Measurements from ENCODE around the gene RAP1GAP2.

The RAP1GAP2 gene

GRCh38 chr17:2961446-2961845, 165.2 kb downstream of the RAP1GAP2 start:
- Histone ChIP-seq H3K27me3 (ENCODE audit: control insufficient read depth in 2 of 2, insufficient read depth in 2 of 2, low read length in 2 of 2) (no peaks in the 10 kb centered on the region), H3K4me3 (ENCODE audit: low read length in 2 of 2) (no peak overlapping the region), H3K9ac (ENCODE audit: low read depth in 1 of 2, low read length in 2 of 2) (no peak overlapping the region), H3K27ac (ENCODE audit: low read depth in 2 of 2, low read length in 2 of 2) (no peak overlapping the region), H3K4me1 (ENCODE audit: control insufficient read depth in 2 of 2, insufficient read depth in 2 of 2, low read length in 2 of 2) (peaks cover 9 to 22% of the 10 kb centered on the region in 2 donors), H3K9me3 (ENCODE audit: control insufficient read depth in 2 of 2, low read length in 2 of 2) (no peaks in the 10 kb centered on the region), H3K36me3 (ENCODE audit: control insufficient read depth in 2 of 2, insufficient read depth in 2 of 2, low read length in 2 of 2) (peaks cover 0 to 10% of the 10 kb centered on the region in 2 donors)

GRCh38 chr17:2962236-2962635, 166.0 kb downstream of the RAP1GAP2 start:
- no peaks in the 10 kb centered on the region for H3K9me3 ChIP-seq (ENCODE audit: control insufficient read depth in 2 of 2, low read length in 2 of 2)
- peaks cover 9 to 22% of the 10 kb centered on the region in 2 donors for H3K4me1 ChIP-seq (ENCODE audit: control insufficient read depth in 2 of 2, insufficient read depth in 2 of 2, low read length in 2 of 2)
- peaks cover 1 to 10% of the 10 kb centered on the region in 2 donors for H3K36me3 ChIP-seq (ENCODE audit: control insufficient read depth in 2 of 2, insufficient read depth in 2 of 2, low read length in 2 of 2)
- no peak overlapping the region for H3K4me3 ChIP-seq (ENCODE audit: low read length in 2 of 2)
- H3K27ac ChIP-seq (ENCODE audit: low read depth in 2 of 2, low read length in 2 of 2) = no peak overlapping the region
- H3K27me3 ChIP-seq (ENCODE audit: control insufficient read depth in 2 of 2, insufficient read depth in 2 of 2, low read length in 2 of 2) = no peaks in the 10 kb centered on the region
- no peak overlapping the region for H3K9ac ChIP-seq (ENCODE audit: low read depth in 1 of 2, low read length in 2 of 2)

DNA sequence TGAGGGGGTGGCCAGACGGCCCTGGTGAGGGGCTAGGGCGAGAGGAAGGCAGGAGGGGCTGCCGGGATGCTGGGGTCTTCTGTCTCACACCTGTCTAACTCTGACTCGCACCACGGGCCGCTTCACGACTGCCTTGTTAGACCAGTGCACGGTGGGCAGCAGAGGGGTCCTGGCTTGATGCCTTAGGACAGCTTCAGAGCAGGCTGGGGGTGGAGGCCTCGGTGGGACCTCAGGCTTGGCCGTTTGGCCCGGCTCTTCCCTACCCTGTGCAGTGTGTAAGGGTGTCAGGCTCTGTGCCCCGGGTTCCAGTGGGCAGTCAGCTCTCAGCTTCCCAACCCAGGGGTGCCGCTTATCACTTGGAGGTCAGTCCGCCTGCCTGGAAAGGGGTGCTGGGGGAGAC, 166.5 kb downstream of the RAP1GAP2 start:
- Histone ChIP-seq H3K36me3 (ENCODE audit: control insufficient read depth in 2 of 2, insufficient read depth in 2 of 2, low read length in 2 of 2) (peaks cover 5 to 10% of the 10 kb centered on the region in 2 donors), H3K9ac (ENCODE audit: low read depth in 1 of 2, low read length in 2 of 2) (no peak overlapping the region), H3K4me3 (ENCODE audit: low read length in 2 of 2) (no peak overlapping the region), H3K27ac (ENCODE audit: low read depth in 2 of 2, low read length in 2 of 2) (no peak overlapping the region), H3K4me1 (ENCODE audit: control insufficient read depth in 2 of 2, insufficient read depth in 2 of 2, low read length in 2 of 2) (peaks cover 9 to 20% of the 10 kb centered on the region in 2 donors), H3K9me3 (ENCODE audit: control insufficient read depth in 2 of 2, low read length in 2 of 2) (no peaks in the 10 kb centered on the region), H3K27me3 (ENCODE audit: control insufficient read depth in 2 of 2, insufficient read depth in 2 of 2, low read length in 2 of 2) (no peaks in the 10 kb centered on the region)

DNA sequence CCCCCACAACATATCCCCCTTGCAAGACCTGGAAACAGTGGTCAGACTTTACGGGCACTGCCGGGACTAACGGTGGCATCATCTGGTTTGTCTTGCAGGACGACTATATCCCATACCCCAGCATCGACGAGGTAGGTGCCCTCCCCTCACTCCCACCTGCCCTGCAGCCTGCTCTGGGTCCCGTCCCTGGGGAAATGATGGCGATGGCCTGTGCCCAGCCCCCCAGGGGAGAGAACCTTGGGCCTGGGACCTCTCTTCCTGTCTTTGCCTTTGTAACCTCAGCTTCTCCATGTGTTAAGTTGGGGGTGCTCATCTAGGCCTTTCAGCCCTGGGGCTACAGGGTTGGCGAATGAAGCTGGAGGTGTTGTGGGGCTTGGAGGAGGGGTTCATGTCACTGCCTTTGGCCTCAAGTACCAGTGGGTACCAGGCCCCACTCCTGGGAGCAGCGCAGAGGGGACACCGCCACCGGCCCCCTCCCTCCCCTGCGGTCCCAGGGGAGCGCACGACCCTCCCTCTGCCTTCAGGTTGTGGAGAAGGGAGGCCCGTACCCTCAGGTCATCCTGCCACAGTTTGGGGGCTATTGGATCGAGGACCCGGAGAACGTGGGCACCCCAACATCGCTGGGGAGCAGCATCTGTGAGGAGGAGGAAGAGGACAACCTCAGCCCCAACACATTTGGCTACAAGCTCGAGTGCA, 167.2 kb downstream of the RAP1GAP2 start:
- no peak overlapping the region for H3K27ac ChIP-seq (ENCODE audit: low read depth in 2 of 2, low read length in 2 of 2)
- no peak overlapping the region for H3K9ac ChIP-seq (ENCODE audit: low read depth in 1 of 2, low read length in 2 of 2)
- H3K4me3 ChIP-seq (ENCODE audit: low read length in 2 of 2) = no peak overlapping the region
- no peaks in the 10 kb centered on the region for H3K27me3 ChIP-seq (ENCODE audit: control insufficient read depth in 2 of 2, insufficient read depth in 2 of 2, low read length in 2 of 2)
- H3K9me3 ChIP-seq (ENCODE audit: control insufficient read depth in 2 of 2, low read length in 2 of 2) = no peaks in the 10 kb centered on the region
- peaks cover 9 to 17% of the 10 kb centered on the region in 2 donors for H3K4me1 ChIP-seq (ENCODE audit: control insufficient read depth in 2 of 2, insufficient read depth in 2 of 2, low read length in 2 of 2)
- peaks cover 5 to 14% of the 10 kb centered on the region in 2 donors for H3K36me3 ChIP-seq (ENCODE audit: control insufficient read depth in 2 of 2, insufficient read depth in 2 of 2, low read length in 2 of 2)

- H3K36me3 ChIP-seq (ENCODE audit: control insufficient read depth in 2 of 2, insufficient read depth in 2 of 2, low read length in 2 of 2) = peaks cover 5 to 14% of the 10 kb centered on the region in 2 donors
- H3K27ac ChIP-seq (ENCODE audit: low read depth in 2 of 2, low read length in 2 of 2) = no peak overlapping the region
- no peaks in the 10 kb centered on the region for H3K9me3 ChIP-seq (ENCODE audit: control insufficient read depth in 2 of 2, low read length in 2 of 2)
- no peak overlapping the region for H3K9ac ChIP-seq (ENCODE audit: low read depth in 1 of 2, low read length in 2 of 2)
- H3K27me3 ChIP-seq (ENCODE audit: control insufficient read depth in 2 of 2, insufficient read depth in 2 of 2, low read length in 2 of 2) = no peaks in the 10 kb centered on the region
- no peak overlapping the region for H3K4me3 ChIP-seq (ENCODE audit: low read length in 2 of 2)
- peaks cover 9 to 17% of the 10 kb centered on the region in 2 donors for H3K4me1 ChIP-seq (ENCODE audit: control insufficient read depth in 2 of 2, insufficient read depth in 2 of 2, low read length in 2 of 2)
These were observed 167.8 kb downstream of the RAP1GAP2 start for GRCh38 chr17:2964028-2964356.

GRCh38 chr17:2964370-2964769, 168.1 kb downstream of the RAP1GAP2 start:
- no peaks in the 10 kb centered on the region for H3K27me3 ChIP-seq (ENCODE audit: control insufficient read depth in 2 of 2, insufficient read depth in 2 of 2, low read length in 2 of 2)
- peaks cover 5 to 14% of the 10 kb centered on the region in 2 donors for H3K36me3 ChIP-seq (ENCODE audit: control insufficient read depth in 2 of 2, insufficient read depth in 2 of 2, low read length in 2 of 2)
- no peak overlapping the region for H3K27ac ChIP-seq (ENCODE audit: low read depth in 2 of 2, low read length in 2 of 2)
- H3K4me3 ChIP-seq (ENCODE audit: low read length in 2 of 2) = no peak overlapping the region
- H3K9me3 ChIP-seq (ENCODE audit: control insufficient read depth in 2 of 2, low read length in 2 of 2) = no peaks in the 10 kb centered on the region
- H3K9ac ChIP-seq (ENCODE audit: low read depth in 1 of 2, low read length in 2 of 2) = no peak overlapping the region
- peaks cover 9 to 14% of the 10 kb centered on the region in 2 donors for H3K4me1 ChIP-seq (ENCODE audit: control insufficient read depth in 2 of 2, insufficient read depth in 2 of 2, low read length in 2 of 2)

GRCh38 chr17:2964831-2965230, 168.6 kb downstream of the RAP1GAP2 start:
- H3K36me3 ChIP-seq (ENCODE audit: control insufficient read depth in 2 of 2, insufficient read depth in 2 of 2, low read length in 2 of 2) = peaks cover 5 to 14% of the 10 kb centered on the region in 2 donors

DNA sequence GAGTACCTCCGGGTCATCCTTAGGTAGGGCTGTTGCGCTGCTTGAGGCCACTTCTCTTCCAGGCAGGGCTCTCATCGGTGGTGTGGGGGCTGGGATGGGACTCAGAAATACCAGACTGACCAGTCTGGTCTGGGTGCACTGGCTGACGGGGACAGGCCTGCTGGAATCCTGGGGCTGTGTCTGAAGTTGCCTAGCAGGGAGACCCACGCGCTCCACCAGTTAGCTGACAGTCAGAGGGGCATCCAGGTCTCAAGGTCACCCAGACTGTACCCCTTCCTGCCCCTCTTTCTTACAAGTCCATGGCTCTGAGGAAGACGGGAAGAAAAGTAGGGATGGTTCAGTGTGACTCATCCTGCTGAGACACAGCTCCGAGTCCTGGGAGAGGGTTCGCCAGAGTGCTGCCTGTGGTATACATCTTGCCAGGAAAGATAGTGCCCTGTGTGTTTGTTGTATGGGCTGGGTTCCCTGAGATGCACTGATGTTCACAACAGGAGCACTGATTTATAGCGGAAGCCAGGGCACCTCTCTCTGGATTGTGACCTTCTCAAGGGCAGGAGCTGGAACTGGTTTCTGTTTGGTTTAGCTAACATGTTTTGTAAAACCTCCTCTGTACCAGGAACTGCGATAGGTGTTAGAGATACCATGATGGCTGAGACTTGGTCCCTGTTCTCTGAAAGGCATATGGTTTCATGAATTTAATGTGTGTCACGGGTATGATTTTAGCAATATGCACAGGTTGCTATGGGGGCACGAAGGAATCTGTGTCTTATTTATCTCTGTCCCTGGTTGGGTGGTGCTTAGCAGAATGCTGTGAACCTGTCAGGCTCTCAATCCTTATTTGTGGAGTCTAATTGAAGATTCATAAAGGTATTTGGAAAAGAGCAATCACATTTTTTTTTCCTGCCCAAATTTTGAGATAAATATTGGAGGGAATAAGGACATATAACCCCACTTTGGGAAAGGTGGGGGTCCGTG, 169.7 kb downstream of the RAP1GAP2 start:
- H3K9ac ChIP-seq (ENCODE audit: low read depth in 1 of 2, low read length in 2 of 2) = no peak overlapping the region
- H3K27ac ChIP-seq (ENCODE audit: low read depth in 2 of 2, low read length in 2 of 2) = no peak overlapping the region
- H3K27me3 ChIP-seq (ENCODE audit: control insufficient read depth in 2 of 2, insufficient read depth in 2 of 2, low read length in 2 of 2) = no peaks in the 10 kb centered on the region
- H3K4me3 ChIP-seq (ENCODE audit: low read length in 2 of 2) = no peak overlapping the region
- peaks cover 0 to 3% of the 10 kb centered on the region in 2 donors for H3K4me1 ChIP-seq (ENCODE audit: control insufficient read depth in 2 of 2, insufficient read depth in 2 of 2, low read length in 2 of 2)
- H3K9me3 ChIP-seq (ENCODE audit: control insufficient read depth in 2 of 2, low read length in 2 of 2) = no peaks in the 10 kb centered on the region
- H3K36me3 ChIP-seq (ENCODE audit: control insufficient read depth in 2 of 2, insufficient read depth in 2 of 2, low read length in 2 of 2) = peaks cover 5 to 14% of the 10 kb centered on the region in 2 donors

More at GRCh38 chr17:2964831-2965230, 168.6 kb downstream of the RAP1GAP2 start:
- Histone ChIP-seq H3K27me3 (ENCODE audit: control insufficient read depth in 2 of 2, insufficient read depth in 2 of 2, low read length in 2 of 2) (no peaks in the 10 kb centered on the region), H3K27ac (ENCODE audit: low read depth in 2 of 2, low read length in 2 of 2) (no peak overlapping the region), H3K9ac (ENCODE audit: low read depth in 1 of 2, low read length in 2 of 2) (no peak overlapping the region), H3K9me3 (ENCODE audit: control insufficient read depth in 2 of 2, low read length in 2 of 2) (no peaks in the 10 kb centered on the region), H3K4me3 (ENCODE audit: low read length in 2 of 2) (no peak overlapping the region), H3K4me1 (ENCODE audit: control insufficient read depth in 2 of 2, insufficient read depth in 2 of 2, low read length in 2 of 2) (peaks cover 7 to 11% of the 10 kb centered on the region in 2 donors)

- Histone ChIP-seq H3K4me3 (ENCODE audit: low read length in 2 of 2) (no peak overlapping the region), H3K36me3 (ENCODE audit: control insufficient read depth in 2 of 2, insufficient read depth in 2 of 2, low read length in 2 of 2) (peaks cover 5 to 14% of the 10 kb centered on the region in 2 donors), H3K4me1 (ENCODE audit: control insufficient read depth in 2 of 2, insufficient read depth in 2 of 2, low read length in 2 of 2) (no peaks in the 10 kb centered on the region), H3K27ac (ENCODE audit: low read depth in 2 of 2, low read length in 2 of 2) (no peak overlapping the region), H3K9ac (ENCODE audit: low read depth in 1 of 2, low read length in 2 of 2) (no peak overlapping the region), H3K27me3 (ENCODE audit: control insufficient read depth in 2 of 2, insufficient read depth in 2 of 2, low read length in 2 of 2) (no peaks in the 10 kb centered on the region), H3K9me3 (ENCODE audit: control insufficient read depth in 2 of 2, low read length in 2 of 2) (no peaks in the 10 kb centered on the region)
These were observed 171.3 kb downstream of the RAP1GAP2 start for GRCh38 chr17:2967515-2967914.

- no peak overlapping the region for H3K9ac ChIP-seq (ENCODE audit: low read depth in 1 of 2, low read length in 2 of 2)
- H3K27me3 ChIP-seq (ENCODE audit: control insufficient read depth in 2 of 2, insufficient read depth in 2 of 2, low read length in 2 of 2) = no peaks in the 10 kb centered on the region
- no peak overlapping the region for H3K4me3 ChIP-seq (ENCODE audit: low read length in 2 of 2)
- no peaks in the 10 kb centered on the region for H3K4me1 ChIP-seq (ENCODE audit: control insufficient read depth in 2 of 2, insufficient read depth in 2 of 2, low read length in 2 of 2)
- no peaks in the 10 kb centered on the region for H3K9me3 ChIP-seq (ENCODE audit: control insufficient read depth in 2 of 2, low read length in 2 of 2)
- no peak overlapping the region for H3K27ac ChIP-seq (ENCODE audit: low read depth in 2 of 2, low read length in 2 of 2)
- H3K36me3 ChIP-seq (ENCODE audit: control insufficient read depth in 2 of 2, insufficient read depth in 2 of 2, low read length in 2 of 2) = peaks cover 4 to 5% of the 10 kb centered on the region in 2 donors
These were observed 175.6 kb downstream of the RAP1GAP2 start for GRCh38 chr17:2971851-2972250.

Measured in mucosa of rectum (tissue), 2 donors.